HL-60 (cell line): ENCODE measurements around the gene BTBD6.

Source experiments
- GABPA ChIP-seq: IDR thresholded peaks from 2 replicates; pipeline ENCODE4 v1.6.1; 2012; ENCODE audit warnings: low read depth
- POLR2AphosphoS5 ChIP-seq: IDR thresholded peaks from 2 replicates; pipeline ENCODE4 v1.6.1; 2012; ENCODE audit warnings: low read depth
- TF ChIP-seq, protein P1 (sequence below): IDR thresholded peaks from one replicate; pipeline ENCODE4 v1.5.1; 2011; ENCODE audit warnings: low read length, control low read depth, inconsistent platforms; ENCODE audit not compliant: insufficient read depth
- TF ChIP-seq, protein P2 (sequence below): IDR thresholded peaks from 2 replicates; pipeline ENCODE4 v1.6.1; 2012; ENCODE audit warnings: low read depth; ENCODE audit not compliant: insufficient replicate concordance

DNA sequence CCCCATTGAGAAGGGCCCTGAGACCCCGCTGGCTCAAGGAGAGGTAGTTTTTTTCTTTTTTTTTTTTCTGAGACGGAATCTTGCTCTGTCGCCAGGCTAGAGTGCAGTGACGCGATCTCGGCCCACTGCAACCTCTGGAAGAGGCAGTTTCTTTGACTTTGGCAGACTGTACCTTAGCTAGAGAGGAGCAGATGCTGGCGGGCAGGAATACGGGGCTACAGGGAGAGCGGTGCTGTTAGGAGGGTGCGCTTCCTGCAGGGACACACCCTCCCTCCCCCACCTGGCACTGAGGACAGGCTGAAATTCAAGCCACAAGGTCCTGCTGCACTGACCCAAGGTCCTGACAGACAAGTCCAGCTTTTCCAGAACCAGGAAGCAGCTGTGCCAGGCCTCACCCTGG is 35.0 kb upstream of the BTBD6 start:
- TF ChIP-seq, protein P1, sequence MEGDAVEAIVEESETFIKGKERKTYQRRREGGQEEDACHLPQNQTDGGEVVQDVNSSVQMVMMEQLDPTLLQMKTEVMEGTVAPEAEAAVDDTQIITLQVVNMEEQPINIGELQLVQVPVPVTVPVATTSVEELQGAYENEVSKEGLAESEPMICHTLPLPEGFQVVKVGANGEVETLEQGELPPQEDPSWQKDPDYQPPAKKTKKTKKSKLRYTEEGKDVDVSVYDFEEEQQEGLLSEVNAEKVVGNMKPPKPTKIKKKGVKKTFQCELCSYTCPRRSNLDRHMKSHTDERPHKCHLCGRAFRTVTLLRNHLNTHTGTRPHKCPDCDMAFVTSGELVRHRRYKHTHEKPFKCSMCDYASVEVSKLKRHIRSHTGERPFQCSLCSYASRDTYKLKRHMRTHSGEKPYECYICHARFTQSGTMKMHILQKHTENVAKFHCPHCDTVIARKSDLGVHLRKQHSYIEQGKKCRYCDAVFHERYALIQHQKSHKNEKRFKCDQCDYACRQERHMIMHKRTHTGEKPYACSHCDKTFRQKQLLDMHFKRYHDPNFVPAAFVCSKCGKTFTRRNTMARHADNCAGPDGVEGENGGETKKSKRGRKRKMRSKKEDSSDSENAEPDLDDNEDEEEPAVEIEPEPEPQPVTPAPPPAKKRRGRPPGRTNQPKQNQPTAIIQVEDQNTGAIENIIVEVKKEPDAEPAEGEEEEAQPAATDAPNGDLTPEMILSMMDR, result no peak
- TF ChIP-seq, protein P2, sequence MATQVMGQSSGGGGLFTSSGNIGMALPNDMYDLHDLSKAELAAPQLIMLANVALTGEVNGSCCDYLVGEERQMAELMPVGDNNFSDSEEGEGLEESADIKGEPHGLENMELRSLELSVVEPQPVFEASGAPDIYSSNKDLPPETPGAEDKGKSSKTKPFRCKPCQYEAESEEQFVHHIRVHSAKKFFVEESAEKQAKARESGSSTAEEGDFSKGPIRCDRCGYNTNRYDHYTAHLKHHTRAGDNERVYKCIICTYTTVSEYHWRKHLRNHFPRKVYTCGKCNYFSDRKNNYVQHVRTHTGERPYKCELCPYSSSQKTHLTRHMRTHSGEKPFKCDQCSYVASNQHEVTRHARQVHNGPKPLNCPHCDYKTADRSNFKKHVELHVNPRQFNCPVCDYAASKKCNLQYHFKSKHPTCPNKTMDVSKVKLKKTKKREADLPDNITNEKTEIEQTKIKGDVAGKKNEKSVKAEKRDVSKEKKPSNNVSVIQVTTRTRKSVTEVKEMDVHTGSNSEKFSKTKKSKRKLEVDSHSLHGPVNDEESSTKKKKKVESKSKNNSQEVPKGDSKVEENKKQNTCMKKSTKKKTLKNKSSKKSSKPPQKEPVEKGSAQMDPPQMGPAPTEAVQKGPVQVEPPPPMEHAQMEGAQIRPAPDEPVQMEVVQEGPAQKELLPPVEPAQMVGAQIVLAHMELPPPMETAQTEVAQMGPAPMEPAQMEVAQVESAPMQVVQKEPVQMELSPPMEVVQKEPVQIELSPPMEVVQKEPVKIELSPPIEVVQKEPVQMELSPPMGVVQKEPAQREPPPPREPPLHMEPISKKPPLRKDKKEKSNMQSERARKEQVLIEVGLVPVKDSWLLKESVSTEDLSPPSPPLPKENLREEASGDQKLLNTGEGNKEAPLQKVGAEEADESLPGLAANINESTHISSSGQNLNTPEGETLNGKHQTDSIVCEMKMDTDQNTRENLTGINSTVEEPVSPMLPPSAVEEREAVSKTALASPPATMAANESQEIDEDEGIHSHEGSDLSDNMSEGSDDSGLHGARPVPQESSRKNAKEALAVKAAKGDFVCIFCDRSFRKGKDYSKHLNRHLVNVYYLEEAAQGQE, result no peak
- TF ChIP-seq POLR2AphosphoS5 (no peak), GABPA (no peak)
